ENCODE results near the gene MED25. TPM values are rescaled to one million over a fixed set of nuclear protein-coding genes. Genes with fewer than 3 reads are reported as not detected.
A peak's percentile ranks its signal among the peaks of the same experiment; 100 is the strongest.

Gene MED25
- polyA plus RNA-seq, 2 of the 4 experiments (the other 2 are of a cell fraction) = 20.4 to 40.1 TPM

DNA sequence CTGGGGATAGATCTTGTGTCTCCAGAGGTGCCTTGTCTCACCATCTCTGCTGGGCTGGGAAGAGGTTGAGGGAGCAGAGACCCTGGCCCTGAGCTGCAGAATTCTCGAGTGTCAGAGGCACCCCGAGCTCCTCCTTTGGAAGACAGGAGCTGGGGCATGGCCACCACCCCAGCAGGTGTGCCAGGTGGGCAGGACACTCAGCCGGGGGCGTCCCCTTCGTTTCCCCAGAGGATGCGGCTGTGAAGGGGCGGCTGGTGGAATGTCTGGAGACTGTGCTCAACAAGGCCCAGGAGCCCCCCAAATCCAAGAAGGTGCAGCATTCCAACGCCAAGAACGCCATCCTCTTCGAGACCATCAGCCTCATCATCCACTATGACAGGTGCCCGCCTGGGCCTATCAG is 19.5 kb upstream of the MED25 start (continued):
- TF ChIP-seq, protein P1, sequence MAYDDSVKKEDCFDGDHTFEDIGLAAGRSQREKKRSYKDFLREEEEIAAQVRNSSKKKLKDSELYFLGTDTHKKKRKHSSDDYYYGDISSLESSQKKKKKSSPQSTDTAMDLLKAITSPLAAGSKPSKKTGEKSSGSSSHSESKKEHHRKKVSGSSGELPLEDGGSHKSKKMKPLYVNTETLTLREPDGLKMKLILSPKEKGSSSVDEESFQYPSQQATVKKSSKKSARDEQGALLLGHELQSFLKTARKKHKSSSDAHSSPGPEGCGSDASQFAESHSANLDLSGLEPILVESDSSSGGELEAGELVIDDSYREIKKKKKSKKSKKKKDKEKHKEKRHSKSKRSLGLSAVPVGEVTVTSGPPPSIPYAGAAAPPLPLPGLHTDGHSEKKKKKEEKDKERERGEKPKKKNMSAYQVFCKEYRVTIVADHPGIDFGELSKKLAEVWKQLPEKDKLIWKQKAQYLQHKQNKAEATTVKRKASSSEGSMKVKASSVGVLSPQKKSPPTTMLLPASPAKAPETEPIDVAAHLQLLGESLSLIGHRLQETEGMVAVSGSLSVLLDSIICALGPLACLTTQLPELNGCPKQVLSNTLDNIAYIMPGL (CRISPR knock-in tag; IDR thresholded peaks at IDR 0.05; ENCODE audit: borderline replicate concordance) = no peak

DNA sequence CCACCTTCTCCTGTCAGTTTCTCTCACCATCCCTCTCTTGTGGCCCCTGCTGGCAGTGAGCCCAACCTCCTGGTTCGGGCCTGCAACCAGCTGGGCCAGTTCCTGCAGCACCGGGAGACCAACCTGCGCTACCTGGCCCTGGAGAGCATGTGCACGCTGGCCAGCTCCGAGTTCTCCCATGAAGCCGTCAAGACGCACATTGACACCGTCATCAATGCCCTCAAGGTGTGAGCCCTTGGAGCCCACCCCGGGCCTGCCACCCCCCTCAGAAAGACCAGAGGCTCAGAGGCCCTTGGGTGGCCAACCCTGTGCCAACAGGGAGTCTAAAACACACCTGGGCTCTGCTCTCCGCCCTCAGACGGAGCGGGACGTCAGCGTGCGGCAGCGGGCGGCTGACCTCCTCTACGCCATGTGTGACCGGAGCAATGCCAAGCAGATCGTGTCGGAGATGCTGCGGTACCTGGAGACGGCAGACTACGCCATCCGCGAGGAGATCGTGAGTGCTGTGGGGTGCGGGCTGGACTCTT is 18.8 kb upstream of the MED25 start:
- POLR2A ChIA-PET = no interaction called here
- Histone ChIP-seq H3K4me2 (no peak overlapping the region), H3K27ac (no peak overlapping the region), H3K4me3 (no peak overlapping the region), H3K4me1 (peaks cover 5% of the 10 kb centered on the region; the same call in 2 of the 3 replicates), H3K9me3 (no peaks in the 10 kb centered on the region)
- WGBS (ENCODE audit: missing lambda C conversion rate) = 97% methylated on average over 27 of the region's 28 CpGs
- DNase-seq (ENCODE audit: low read depth in 1 of 2, low spot score in 1 of 2) = no peak
- TF ChIP-seq, protein P2, sequence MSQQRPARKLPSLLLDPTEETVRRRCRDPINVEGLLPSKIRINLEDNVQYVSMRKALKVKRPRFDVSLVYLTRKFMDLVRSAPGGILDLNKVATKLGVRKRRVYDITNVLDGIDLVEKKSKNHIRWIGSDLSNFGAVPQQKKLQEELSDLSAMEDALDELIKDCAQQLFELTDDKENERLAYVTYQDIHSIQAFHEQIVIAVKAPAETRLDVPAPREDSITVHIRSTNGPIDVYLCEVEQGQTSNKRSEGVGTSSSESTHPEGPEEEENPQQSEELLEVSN (IDR thresholded peaks at IDR 0.05; ENCODE audit: borderline replicate concordance, low read depth) = no peak
- TF ChIP-seq SMC3 (IDR thresholded peaks at IDR 0.05) = no peak
- TF ChIP-seq NPAS2 (CRISPR knock-in tag; IDR thresholded peaks at IDR 0.05; ENCODE audit: borderline replicate concordance) = no peak
- no peak for TF ChIP-seq KDM5A (IDR thresholded peaks at IDR 0.05)
- TF ChIP-seq HOXB13 (CRISPR knock-in tag; IDR thresholded peaks at IDR 0.05; ENCODE audit: low read depth) = no peak
- TF ChIP-seq, protein P3, sequence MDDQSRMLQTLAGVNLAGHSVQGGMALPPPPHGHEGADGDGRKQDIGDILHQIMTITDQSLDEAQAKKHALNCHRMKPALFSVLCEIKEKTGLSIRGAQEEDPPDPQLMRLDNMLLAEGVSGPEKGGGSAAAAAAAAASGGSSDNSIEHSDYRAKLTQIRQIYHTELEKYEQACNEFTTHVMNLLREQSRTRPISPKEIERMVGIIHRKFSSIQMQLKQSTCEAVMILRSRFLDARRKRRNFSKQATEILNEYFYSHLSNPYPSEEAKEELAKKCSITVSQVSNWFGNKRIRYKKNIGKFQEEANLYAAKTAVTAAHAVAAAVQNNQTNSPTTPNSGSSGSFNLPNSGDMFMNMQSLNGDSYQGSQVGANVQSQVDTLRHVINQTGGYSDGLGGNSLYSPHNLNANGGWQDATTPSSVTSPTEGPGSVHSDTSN (IDR thresholded peaks at IDR 0.05) = no peak
- no peak for ATAC-seq
- no peak for FAIRE-seq
- CTCF ChIA-PET = interaction anchor here (0.9 kb wide), 1 partner anchor 16 kb away, joined by 4 read pairs; no protein-coding TSS in a partner anchor

DNA sequence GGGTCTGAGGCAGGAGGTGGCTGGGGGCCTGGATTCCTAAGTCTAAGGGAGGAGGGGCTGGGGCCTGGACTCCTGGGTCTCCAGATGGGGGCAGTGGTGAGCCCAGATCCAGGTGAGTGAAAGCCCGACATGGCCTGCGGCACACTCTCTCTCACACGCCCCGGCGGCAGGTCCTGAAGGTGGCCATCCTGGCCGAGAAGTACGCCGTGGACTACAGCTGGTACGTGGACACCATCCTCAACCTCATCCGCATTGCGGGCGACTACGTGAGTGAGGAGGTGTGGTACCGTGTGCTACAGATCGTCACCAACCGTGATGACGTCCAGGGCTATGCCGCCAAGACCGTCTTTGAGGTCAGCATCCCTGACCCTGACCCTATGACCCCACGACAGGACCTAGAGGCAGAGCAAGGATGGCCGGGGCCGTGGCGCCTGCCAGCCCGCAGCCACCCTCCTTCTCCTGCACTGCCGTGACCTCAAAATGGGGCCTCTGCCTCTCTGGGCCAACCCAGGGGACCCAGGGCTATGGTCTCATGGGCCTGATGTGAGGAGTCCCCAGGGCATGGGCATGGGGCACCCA is 18.2 kb upstream of the MED25 start:
- POLR2A ChIA-PET = no interaction called here
- CTCF ChIA-PET = interaction anchor here (1.6 kb wide), 1 partner anchor 13 kb away, joined by 3 read pairs; the partner anchor contains the start of gene FUZ

DNA sequence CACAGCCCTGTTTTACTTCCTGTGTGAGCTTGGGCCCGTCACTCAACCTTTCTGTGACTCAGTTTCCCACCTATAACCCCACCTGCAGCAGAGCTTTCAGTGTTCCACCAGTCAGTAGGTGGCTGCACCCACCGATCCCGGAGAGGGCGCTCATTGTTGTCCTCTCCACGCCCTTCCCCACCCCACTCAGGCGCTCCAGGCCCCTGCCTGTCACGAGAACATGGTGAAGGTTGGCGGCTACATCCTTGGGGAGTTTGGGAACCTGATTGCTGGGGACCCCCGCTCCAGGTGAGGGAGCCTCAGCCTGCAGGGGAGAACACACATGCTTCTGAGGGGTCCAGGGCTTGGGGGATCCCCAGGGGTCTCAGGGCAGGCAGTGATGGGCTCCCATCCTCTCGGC is 17.3 kb upstream of the MED25 start:
- H3K9me3 ChIP-seq = no peaks in the 10 kb centered on the region
- ATAC-seq = no peak
- WGBS (ENCODE audit: missing lambda C conversion rate) = 96% methylated on average over 9 of the region's 10 CpGs
- H3K27ac ChIP-seq = no peak overlapping the region
- no peak for FAIRE-seq
- H3K4me3 ChIP-seq = no peak overlapping the region
- CTCF ChIA-PET = interaction anchor here (0.6 to 1.6 kb wide), 3 partner anchors 12 to 123 kb away, joined by 3 read pairs; partner anchors contain the start of genes FUZ and PRMT1
- no peak for DNase-seq (ENCODE audit: low read depth in 1 of 2, low spot score in 1 of 2)
- H3K4me1 ChIP-seq = peaks cover 5% of the 10 kb centered on the region; the same call in 2 of the 3 replicates
- POLR2A ChIA-PET = no interaction called here
- TF ChIP-seq HEYL (CRISPR knock-in tag; IDR thresholded peaks at IDR 0.05) = no peak
- TF ChIP-seq EHF (CRISPR knock-in tag; IDR thresholded peaks at IDR 0.05) = no peak
- TF ChIP-seq NPAS2 (CRISPR knock-in tag; IDR thresholded peaks at IDR 0.05; ENCODE audit: borderline replicate concordance) = no peak
- no peak overlapping the region for H3K4me2 ChIP-seq

More for the DNA sequence above, 18.2 kb upstream of the MED25 start:
- H3K27ac ChIP-seq = no peak overlapping the region
- 95% methylated on average over 24 of the region's 25 CpGs for WGBS (ENCODE audit: missing lambda C conversion rate)
- ATAC-seq = peak in 1 of 2 experiments; percentile 44; a peak in 3 of 6 replicates
- no peak overlapping the region for H3K4me3 ChIP-seq
- H3K4me1 ChIP-seq = peaks cover 5% of the 10 kb centered on the region; the same call in 2 of the 3 replicates
- FAIRE-seq = no peak
- no peak for TF ChIP-seq CEBPB (IDR thresholded peaks at IDR 0.05)
- no peak for TF ChIP-seq KDM5A (IDR thresholded peaks at IDR 0.05)
- TF ChIP-seq NFE2L2 (conservative IDR thresholded peaks at IDR 0.05; ENCODE audit: low read length) = no peak
- no peak for TF ChIP-seq BHLHE40 (IDR thresholded peaks at IDR 0.05; ENCODE audit: low read depth, low read length)
- no peak for DNase-seq (ENCODE audit: low read depth in 1 of 2, low spot score in 1 of 2)
- no peak overlapping the region for H3K4me2 ChIP-seq
- no peaks in the 10 kb centered on the region for H3K9me3 ChIP-seq

Data from A549 (cell line).